22Rv1 (cell line): ENCODE measurements around the gene THSD4.

Source experiments
- ZFX ChIP-seq: fragments of 450-650 bp; IDR thresholded peaks from 2 replicates; pipeline ENCODE4 v1.6.1; 2017; ENCODE audit warnings: antibody characterized with exemption, borderline replicate concordance
- TF ChIP-seq, protein P1 (sequence below): fragments of 450-650 bp; IDR thresholded peaks from 2 replicates; pipeline ENCODE4 v1.5.1; 2017; ENCODE audit warnings: mild to moderate bottlenecking

GRCh38 chr15:71393383-71393782, 278.1 kb downstream of the THSD4 start:
- TF ChIP-seq, protein P1, sequence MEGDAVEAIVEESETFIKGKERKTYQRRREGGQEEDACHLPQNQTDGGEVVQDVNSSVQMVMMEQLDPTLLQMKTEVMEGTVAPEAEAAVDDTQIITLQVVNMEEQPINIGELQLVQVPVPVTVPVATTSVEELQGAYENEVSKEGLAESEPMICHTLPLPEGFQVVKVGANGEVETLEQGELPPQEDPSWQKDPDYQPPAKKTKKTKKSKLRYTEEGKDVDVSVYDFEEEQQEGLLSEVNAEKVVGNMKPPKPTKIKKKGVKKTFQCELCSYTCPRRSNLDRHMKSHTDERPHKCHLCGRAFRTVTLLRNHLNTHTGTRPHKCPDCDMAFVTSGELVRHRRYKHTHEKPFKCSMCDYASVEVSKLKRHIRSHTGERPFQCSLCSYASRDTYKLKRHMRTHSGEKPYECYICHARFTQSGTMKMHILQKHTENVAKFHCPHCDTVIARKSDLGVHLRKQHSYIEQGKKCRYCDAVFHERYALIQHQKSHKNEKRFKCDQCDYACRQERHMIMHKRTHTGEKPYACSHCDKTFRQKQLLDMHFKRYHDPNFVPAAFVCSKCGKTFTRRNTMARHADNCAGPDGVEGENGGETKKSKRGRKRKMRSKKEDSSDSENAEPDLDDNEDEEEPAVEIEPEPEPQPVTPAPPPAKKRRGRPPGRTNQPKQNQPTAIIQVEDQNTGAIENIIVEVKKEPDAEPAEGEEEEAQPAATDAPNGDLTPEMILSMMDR: no peak
- TF ChIP-seq ZFX: no peak
